Central memory CD8-positive, alpha-beta T cell (primary cell): ENCODE results near the gene TPT1.
A peak's percentile ranks its signal among the peaks of the same experiment; 100 is the strongest.
"Not testable (repeated sequence)": the region's sequence is repeated elsewhere in the genome, so short reads cannot be mapped to it uniquely, and the experiment has no call there.

Experiments used
- ATAC-seq: fragments of 150-1000 bp; cut with Tn5 transposase; replicated peaks from 2 replicates; pipeline ENCODE4 v1.10.0; 2022; ENCODE audit warnings: mild to moderate bottlenecking, moderate FRiP score, moderate number of reproducible peaks; ENCODE audit not compliant: poor library complexity, severe bottlenecking; ENCODE audit errors: extremely low read depth
- DNase-seq, 2 donors: peaks; one replicate each; pipeline ENCODE4 v3.0.0; 2021; ENCODE audit warnings: low spot score in 2 of 2
- H3K27ac Mint-ChIP-seq: one replicate; pipeline ENCODE4 v1.8.0; 2022; ENCODE audit warnings: low read depth, mild to moderate bottlenecking, moderate library complexity, mixed read lengths
- H3K27me3 Mint-ChIP-seq: one replicate; pipeline ENCODE4 v1.8.0; 2022; ENCODE audit warnings: mixed read lengths
- H3K36me3 Mint-ChIP-seq: one replicate; pipeline ENCODE4 v1.8.0; 2022; ENCODE audit warnings: mild to moderate bottlenecking, moderate library complexity, mixed read lengths; ENCODE audit not compliant: insufficient read depth
- H3K4me1 Mint-ChIP-seq: one replicate; pipeline ENCODE4 v1.8.0; 2022; ENCODE audit warnings: mixed read lengths
- H3K4me3 Mint-ChIP-seq: one replicate; pipeline ENCODE4 v1.8.0; 2022; ENCODE audit warnings: mild to moderate bottlenecking, moderate library complexity, mixed read lengths
- H3K9me3 Mint-ChIP-seq: one replicate; pipeline ENCODE4 v1.8.0; 2022; ENCODE audit warnings: mixed read lengths

TPT1 gene

DNA sequence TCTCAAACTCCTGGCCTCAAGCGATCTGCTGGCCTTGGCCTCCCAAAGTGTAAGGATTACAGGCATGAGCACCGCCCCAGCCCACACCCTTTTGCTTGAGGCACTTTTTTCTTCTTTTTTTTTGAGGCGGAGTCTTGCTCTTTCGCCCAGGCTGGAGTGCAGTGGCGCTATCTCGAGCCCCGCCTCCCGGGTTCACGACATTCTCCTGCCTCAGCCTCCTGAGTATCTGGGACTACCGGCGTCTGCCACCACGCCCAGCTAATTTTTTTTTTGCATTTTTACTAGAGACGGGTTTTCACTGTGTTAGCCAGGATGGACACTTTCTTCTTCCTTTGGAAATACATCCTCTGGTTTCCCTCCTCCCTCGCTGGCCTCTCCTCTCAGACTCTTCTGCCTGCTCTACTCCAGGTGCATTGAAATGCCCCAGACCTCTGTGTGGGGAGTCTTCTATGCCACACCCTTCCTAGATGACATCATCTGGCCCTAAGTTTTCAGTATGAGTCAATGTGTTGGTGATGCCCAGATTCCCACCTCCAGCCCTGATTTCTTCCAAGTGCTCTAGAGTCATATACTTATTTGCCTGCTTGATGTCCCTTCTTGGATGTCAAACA lies 20.7 kb upstream of the TPT1 start:
- DNase-seq (no peak), ATAC-seq (no peak)
- no peaks in the 10 kb centered on the region for H3K27me3 Mint-ChIP-seq
- peak overlapping the region; percentile 75 for H3K27ac Mint-ChIP-seq
- H3K4me3 Mint-ChIP-seq: no peak overlapping the region
- H3K36me3 Mint-ChIP-seq: peaks cover 17% of the 10 kb centered on the region
- H3K9me3 Mint-ChIP-seq: no peaks in the 10 kb centered on the region
- H3K4me1 Mint-ChIP-seq: peaks cover 26% of the 10 kb centered on the region

DNA sequence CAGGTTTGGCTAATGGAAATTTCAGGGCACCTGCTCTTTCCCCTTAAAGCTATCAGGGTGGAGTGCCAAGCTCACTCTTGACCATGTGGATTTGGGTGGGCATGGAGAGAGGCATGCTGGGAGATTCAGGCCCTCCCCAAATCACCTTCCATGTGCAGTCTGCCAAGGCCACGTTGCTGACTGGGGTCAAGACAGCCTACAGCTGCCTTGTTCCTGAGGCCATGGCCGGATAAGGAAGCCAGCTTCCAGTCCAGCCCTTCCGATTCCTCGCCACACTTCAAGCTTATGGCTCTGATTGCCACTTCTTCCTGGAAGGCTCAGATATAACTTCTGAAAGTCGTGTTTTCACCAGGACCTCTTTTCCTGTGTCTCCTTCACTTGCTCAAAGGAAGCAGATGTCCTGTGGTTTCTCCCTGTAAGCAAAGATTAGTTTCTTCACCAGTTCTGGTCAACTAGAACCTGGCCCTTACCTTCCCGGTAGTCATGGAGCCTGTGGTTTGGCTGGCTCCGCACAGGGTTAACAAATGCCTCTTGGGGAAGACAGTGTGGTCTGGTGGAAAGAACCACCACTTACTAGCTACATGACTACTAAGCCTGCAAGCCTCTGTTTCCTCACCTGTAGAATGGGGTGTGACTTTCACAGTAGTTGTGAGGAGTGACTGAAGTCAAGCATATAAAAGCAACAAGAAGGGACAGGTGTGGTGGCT lies 16.1 kb upstream of the TPT1 start:
- H3K9me3 Mint-ChIP-seq: no peaks in the 10 kb centered on the region
- H3K4me1 Mint-ChIP-seq: peaks cover 14% of the 10 kb centered on the region
- ATAC-seq (no peak), DNase-seq (no peak)
- peak overlapping the region; percentile 64 for H3K27ac Mint-ChIP-seq
- peaks cover 42% of the 10 kb centered on the region for H3K36me3 Mint-ChIP-seq
- no peak overlapping the region for H3K4me3 Mint-ChIP-seq
- H3K27me3 Mint-ChIP-seq: no peaks in the 10 kb centered on the region

DNA sequence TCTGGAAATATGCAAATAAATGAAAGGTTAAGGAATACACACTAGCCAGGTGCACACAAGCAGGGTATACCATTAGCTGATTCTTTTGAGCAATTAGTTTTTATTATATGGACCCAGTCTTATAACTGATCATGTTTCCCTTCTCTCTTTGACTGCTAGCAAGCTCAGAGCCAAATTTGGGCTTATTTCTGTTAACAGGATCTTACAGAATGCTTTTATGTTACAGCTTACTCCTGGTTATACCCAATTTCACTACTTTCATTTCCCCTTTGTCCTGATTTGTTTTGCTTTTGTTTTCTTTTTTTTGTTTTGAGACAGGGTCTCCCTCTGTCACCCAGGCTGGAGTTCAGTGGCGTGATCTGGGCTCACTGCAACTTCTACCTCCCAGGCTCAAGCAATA lies 12.9 kb upstream of the TPT1 start:
- no peak for ATAC-seq
- H3K27ac Mint-ChIP-seq: no peak overlapping the region

DNA sequence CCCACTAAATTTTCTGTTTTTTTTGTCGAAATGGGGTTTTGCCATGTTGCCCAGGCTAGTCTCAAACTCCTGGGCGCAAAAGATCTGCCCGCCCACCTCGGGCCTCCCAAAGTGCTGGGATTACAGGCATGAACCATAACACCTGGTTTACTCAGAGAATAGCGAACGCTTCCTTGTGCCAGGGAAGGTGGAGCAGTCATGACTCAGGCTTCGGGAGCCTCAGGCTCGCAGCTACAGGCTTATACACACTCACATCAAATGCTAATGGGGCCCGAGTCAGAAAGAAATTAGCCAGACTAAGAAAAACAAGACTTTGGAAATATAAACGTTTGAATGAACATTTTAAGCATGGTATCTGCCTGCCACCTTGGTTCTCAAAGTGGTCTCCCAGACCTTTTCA lies 11.0 kb upstream of the TPT1 start:
- Mint-ChIP-seq H3K9me3 (no peaks in the 10 kb centered on the region), H3K27me3 (no peaks in the 10 kb centered on the region), H3K27ac (no peak overlapping the region), H3K4me3 (no peak overlapping the region), H3K36me3 (peaks cover 47% of the 10 kb centered on the region), H3K4me1 (peaks cover 15% of the 10 kb centered on the region)
- ATAC-seq (no peak), DNase-seq (no peak)

More for the DNA sequence above, 12.9 kb upstream of the TPT1 start:
- no peak for DNase-seq
- no peaks in the 10 kb centered on the region for H3K9me3 Mint-ChIP-seq
- H3K36me3 Mint-ChIP-seq: peaks cover 46% of the 10 kb centered on the region
- H3K4me3 Mint-ChIP-seq: no peak overlapping the region
- peaks cover 15% of the 10 kb centered on the region for H3K4me1 Mint-ChIP-seq
- H3K27me3 Mint-ChIP-seq: no peaks in the 10 kb centered on the region

DNA sequence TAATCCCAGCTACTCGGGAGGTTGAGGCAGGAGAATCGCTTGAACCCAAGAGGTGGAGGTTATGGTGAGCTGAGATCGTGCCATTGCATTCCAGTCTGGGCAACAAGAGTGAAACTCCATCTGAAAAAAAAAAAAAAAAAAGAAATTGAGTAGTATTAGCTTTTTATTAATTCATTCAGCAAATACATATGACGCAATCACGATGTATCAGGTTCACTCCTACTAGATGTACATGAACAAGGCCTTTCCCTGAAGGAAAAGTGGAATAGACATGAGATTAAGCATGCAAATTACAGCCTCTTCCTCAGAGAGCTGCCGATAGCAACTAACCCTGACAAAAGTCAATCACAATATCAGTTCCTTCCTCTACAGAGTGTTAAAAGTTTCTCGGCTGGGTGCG lies 9.2 kb upstream of the TPT1 start:
- H3K9me3 Mint-ChIP-seq: no peaks in the 10 kb centered on the region
- H3K4me3 Mint-ChIP-seq: no peak overlapping the region
- peak overlapping the region; percentile 82 for H3K27ac Mint-ChIP-seq
- H3K27me3 Mint-ChIP-seq: no peaks in the 10 kb centered on the region
- H3K36me3 Mint-ChIP-seq: peaks cover 58% of the 10 kb centered on the region
- peaks cover 11% of the 10 kb centered on the region for H3K4me1 Mint-ChIP-seq
- ATAC-seq: no peak
- DNase-seq: no peak

DNA sequence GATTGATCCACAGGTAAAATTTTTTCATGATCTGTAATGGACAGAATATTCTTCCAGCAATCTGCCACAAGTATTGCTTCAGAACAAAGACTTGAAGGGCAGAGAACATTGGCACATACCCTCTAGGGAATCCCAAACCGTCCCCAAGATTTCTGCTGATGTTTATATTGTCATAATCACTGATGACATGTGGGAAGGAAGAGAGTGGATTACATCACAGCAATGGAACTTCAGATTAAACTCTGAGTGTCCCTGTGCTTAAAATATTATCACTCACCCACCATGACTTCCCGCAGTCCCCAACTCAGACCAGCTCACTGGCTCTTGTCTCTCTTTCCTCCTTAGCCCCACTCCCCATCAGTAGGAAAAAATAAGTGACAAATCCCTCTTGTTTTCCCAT lies 8.5 kb upstream of the TPT1 start:
- no peak for ATAC-seq
- Mint-ChIP-seq H3K27me3 (no peaks in the 10 kb centered on the region), H3K4me1 (peaks cover 11% of the 10 kb centered on the region), H3K9me3 (no peaks in the 10 kb centered on the region), H3K27ac (peak overlapping the region; percentile 82), H3K4me3 (no peak overlapping the region), H3K36me3 (peaks cover 60% of the 10 kb centered on the region)
- no peak for DNase-seq

DNA sequence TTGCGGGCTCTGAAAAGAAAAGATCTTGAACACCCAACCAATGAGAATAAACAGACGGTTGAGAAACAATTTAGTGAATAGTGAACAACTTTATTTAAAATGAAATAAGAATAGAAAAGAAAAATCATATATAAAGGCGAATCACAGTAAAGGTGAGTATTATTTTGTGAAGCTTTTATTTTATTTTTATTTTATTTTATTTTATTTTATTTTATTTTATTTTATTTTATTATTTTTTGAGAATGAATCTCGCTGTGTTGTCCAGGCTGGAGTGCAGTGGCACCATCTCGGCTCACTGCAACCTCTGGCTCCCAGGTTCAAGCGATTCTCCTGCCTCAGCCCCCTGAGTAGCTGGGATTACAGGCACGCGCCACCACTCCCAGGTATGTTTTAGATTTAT lies 3.1 kb upstream of the TPT1 start:
- not testable (repeated sequence) for H3K27me3 Mint-ChIP-seq, H3K27ac Mint-ChIP-seq, ATAC-seq, H3K9me3 Mint-ChIP-seq, H3K4me3 Mint-ChIP-seq, DNase-seq
- Mint-ChIP-seq H3K4me1 (peaks cover 22% of the 10 kb centered on the region), H3K36me3 (peaks cover 58% of the 10 kb centered on the region)

DNA sequence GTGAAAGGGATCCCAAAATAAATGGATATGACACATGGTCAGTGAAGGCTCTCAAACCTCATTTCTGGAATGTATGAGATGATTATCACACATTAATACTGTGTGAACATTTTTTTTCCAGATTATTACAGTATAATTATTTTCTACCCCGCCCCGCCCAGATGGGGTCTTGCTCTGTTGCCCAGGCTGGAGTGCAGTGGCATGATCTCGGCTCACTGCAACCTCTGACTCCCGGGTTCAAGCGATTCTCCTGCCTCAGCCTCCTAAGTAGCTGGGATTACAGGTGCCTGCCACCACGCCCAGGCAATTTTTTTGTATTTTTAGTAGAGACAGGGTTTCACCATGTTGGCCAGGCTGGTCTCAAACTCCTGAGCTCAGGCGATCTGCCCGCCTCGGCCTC lies 2.1 kb upstream of the TPT1 start:
- Mint-ChIP-seq H3K36me3 (peaks cover 65% of the 10 kb centered on the region), H3K4me1 (peaks cover 31% of the 10 kb centered on the region), H3K27ac (peak overlapping the region; percentile 55)
- not testable (repeated sequence) for DNase-seq, H3K4me3 Mint-ChIP-seq, H3K27me3 Mint-ChIP-seq, ATAC-seq, H3K9me3 Mint-ChIP-seq

DNA sequence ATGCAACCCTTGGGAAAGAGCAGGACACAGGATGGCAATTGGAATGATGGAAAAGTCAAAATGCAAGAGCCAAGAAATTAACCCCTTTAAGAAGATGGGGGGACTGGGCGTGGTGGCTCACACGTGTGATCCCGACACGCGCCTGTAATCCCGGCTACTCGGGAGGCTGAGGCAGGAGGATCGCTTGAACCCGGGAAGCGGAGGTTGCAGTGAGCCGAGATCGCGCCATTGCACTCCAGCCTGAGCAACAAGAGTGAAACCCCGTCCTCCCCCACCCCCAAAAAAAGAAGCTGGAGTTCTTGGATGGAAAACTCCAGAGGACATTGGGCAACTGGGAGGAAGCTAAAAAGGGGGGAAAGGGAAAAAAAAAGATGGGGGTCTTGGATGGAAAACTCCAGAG lies 1.7 kb upstream of the TPT1 start:
- not testable (repeated sequence) for H3K27me3 Mint-ChIP-seq, DNase-seq, H3K9me3 Mint-ChIP-seq, ATAC-seq
- Mint-ChIP-seq H3K4me1 (peaks cover 35% of the 10 kb centered on the region), H3K4me3 (peak overlapping the region; percentile 95), H3K36me3 (peaks cover 70% of the 10 kb centered on the region), H3K27ac (peak overlapping the region; percentile 55)

DNA sequence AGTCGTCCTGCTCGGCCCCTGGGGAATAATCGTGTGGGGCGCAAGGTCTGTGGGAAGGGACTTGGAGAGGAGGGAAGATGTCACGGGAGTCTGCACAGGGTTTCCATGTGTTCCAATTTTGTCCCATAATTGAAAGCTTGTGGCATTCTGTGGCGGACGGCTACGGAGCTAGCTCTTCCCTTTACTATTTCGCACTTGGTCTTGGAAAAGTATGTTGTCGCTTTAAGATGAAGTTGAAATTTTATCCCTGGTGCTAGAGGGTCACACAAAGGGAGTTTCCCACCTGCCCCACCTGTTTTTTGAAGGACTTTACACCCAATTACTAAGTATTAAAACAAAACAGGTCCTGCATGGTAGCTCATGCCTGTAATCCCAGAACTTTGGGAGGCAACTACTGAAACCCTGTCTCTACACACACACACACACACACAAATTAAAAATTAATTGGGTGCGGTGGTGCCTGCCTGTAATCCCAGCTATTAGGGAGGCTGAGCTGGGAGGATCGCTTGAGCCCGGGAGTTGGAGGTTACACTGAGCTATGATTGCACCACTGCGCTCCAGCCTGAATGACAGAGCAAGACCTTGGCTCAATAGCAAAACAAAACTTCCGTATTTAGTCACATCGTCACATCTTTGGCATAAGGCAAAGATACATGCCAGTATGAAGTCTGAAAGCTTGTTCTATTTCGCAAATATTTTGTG lies 967 bp upstream of the TPT1 start:
- ATAC-seq: no peak
- H3K9me3 Mint-ChIP-seq: no peaks in the 10 kb centered on the region
- H3K4me3 Mint-ChIP-seq: peak overlapping the region; percentile 95
- H3K4me1 Mint-ChIP-seq: peaks cover 37% of the 10 kb centered on the region
- DNase-seq: no peak
- peak overlapping the region; percentile 96 for H3K27ac Mint-ChIP-seq
- peaks cover 71% of the 10 kb centered on the region for H3K36me3 Mint-ChIP-seq
- no peaks in the 10 kb centered on the region for H3K27me3 Mint-ChIP-seq

DNA sequence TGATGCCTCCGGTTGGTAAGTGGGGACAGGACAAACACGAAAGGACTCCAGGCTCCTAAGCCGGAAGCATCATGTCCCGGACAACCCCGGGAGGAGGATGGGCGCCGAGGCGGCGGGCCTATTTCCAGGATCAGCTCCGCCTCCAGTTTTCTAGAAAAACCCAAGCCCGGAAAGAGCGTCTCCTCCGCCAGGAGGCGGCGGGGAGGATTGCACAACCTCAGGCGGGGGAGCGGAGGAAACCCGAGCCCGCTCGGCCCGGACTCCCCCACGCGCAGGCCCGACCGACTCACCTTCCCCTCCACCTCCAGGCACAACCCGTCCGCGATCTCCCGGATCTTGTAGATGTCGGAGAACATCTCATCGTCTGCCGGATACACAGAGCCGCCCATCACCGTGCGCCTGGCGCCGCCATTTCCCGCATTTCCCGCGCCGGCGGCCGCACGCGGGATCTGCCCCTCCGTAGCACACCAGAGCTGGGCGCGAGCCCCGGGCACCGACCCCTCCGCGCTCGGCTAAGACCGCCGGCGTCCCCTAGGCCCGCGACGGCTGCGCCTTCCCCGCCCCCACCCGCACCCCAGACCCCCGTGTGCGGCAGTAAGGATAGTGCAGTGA lies 455 bp downstream of the TPT1 start:
- Mint-ChIP-seq H3K4me1 (peaks cover 51% of the 10 kb centered on the region), H3K36me3 (peaks cover 73% of the 10 kb centered on the region), H3K27me3 (no peaks in the 10 kb centered on the region), H3K9me3 (no peaks in the 10 kb centered on the region), H3K27ac (peak overlapping the region; percentile 96), H3K4me3 (peak overlapping the region; percentile 95)
- DNase-seq: peak; percentile 65 to 75
- peak; percentile 61 for ATAC-seq

DNA sequence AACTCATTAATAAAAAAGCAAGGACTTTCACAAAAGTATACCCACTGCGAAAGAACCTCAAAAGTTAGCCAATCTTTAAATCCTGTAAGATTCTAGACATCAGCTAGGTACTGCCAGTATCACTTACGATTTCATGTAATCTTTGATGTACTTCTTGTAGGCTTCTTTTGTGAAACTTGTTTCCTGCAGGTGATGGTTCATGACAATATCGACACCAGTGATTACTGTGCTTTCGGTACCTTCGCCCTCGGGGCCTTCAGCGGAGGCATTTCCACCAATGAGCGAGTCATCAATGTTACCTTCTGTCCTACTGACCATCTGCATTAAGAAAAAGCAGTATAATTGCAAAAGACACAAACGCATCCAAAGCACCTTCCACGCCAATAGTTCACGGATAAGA lies 1.1 kb downstream of the TPT1 start:
- Mint-ChIP-seq H3K27me3 (no peaks in the 10 kb centered on the region), H3K9me3 (no peaks in the 10 kb centered on the region), H3K36me3 (peaks cover 69% of the 10 kb centered on the region), H3K27ac (peak overlapping the region; percentile 96), H3K4me3 (peak overlapping the region; percentile 95), H3K4me1 (peaks cover 58% of the 10 kb centered on the region)
- ATAC-seq (no peak), DNase-seq (no peak)
